Liver (tissue), 3 donors: ENCODE results near the gene ZFAND3.

Source experiments
- CTCF ChIP-seq: fragments of 150-350 bp; IDR thresholded peaks from 2 replicates; pipeline ENCODE4 v1.5.1; 2017; ENCODE audit warnings: improper control_type of control experiment, low read depth, low read length; ENCODE audit not compliant: missing input control
- FOXA1 ChIP-seq: IDR thresholded peaks from 2 replicates; pipeline ENCODE4 v1.6.1; 2016; ENCODE audit warnings: antibody characterized with exemption
- FOXA2 ChIP-seq: IDR thresholded peaks from 2 replicates; pipeline ENCODE4 v1.6.1; 2016; ENCODE audit warnings: antibody characterized with exemption
- GABPA ChIP-seq, 2 donors: IDR thresholded peaks in 1 of 2; conservative IDR thresholded peaks in 1 of 2; 2 replicates each; pipeline ENCODE4 v1.6.1; 2016; ENCODE audit warnings: antibody characterized with exemption in 2 of 2, mild to moderate bottlenecking in 1 of 2, moderate library complexity in 1 of 2
- RAD21 ChIP-seq, 2 donors: IDR thresholded peaks; 2 replicates each; pipeline ENCODE4 v1.6.1; 2016; ENCODE audit warnings: antibody characterized with exemption in 2 of 2, mild to moderate bottlenecking in 2 of 2
- REST ChIP-seq: IDR thresholded peaks from 2 replicates; pipeline ENCODE4 v1.6.1; 2016; ENCODE audit warnings: antibody characterized with exemption, mild to moderate bottlenecking
- YY1 ChIP-seq: IDR thresholded peaks from 2 replicates; pipeline ENCODE4 v1.6.1; 2016; ENCODE audit warnings: antibody characterized with exemption, mild to moderate bottlenecking
- donor health status: healthy.
- donor health status: healthy.

- TF ChIP-seq CTCF, result no peak
- TF ChIP-seq REST, result no peak
- no peak for TF ChIP-seq GABPA (IDR thresholded peaks at IDR 0.05 in 1 of 2, conservative IDR thresholded peaks at IDR 0.05 in 1 of 2)
- no peak for TF ChIP-seq RAD21 (IDR thresholded peaks at IDR 0.05)
- no peak for TF ChIP-seq YY1
- no peak for TF ChIP-seq FOXA1
- no peak for TF ChIP-seq FOXA2
These were observed 294.5 kb downstream of the ZFAND3 start for GRCh38 chr6:38113825-38114576.
